GM12878 (cell line): Measurements from ENCODE around the gene MAP3K6. TPM values are rescaled to one million over a fixed set of nuclear protein-coding genes. Genes with fewer than 3 reads are reported as not detected.

ENCODE experiments used
- ATAC-seq: fragments of 200-7000 bp; cut with Tn5 transposase; 3 replicates; pipeline ENCODE4 v1.9.1; 2020; ENCODE audit warnings: mild to moderate bottlenecking, moderate library complexity
- BruUV-seq: library from RNA; stranded (reverse); fragments of 400-500 nt; replicated peaks from 2 replicates; lab custom pipeline; 2021; lab: Mats Ljungman, UMichigan
- CTCF ChIA-PET: fragments of 300-600 bp; sonication (Branson Sonifier 250); formaldehyde crosslinking; extraction: SDS; loops from one replicate; lab custom pipeline; 2021; ENCODE audit warnings: inconsistent platforms; lab: Yijun Ruan, JAX
- POLR2A ChIA-PET: fragments of 350-600 bp; formaldehyde crosslinking; extraction: SDS; loops from one replicate; lab custom pipeline; 2021; ENCODE audit warnings: inconsistent platforms; lab: Charles Lee
- RAD21 ChIA-PET: fragments of 300-600 bp; sonication (Branson Sonifier 250); formaldehyde crosslinking; loops from one replicate; lab custom pipeline; 2023; ENCODE audit warnings: antibody characterized with exemption; ENCODE audit not compliant: unreplicated experiment; lab: Charles Lee
- SMC1A ChIA-PET: fragments of 300-600 bp; sonication (Branson Sonifier 250); formaldehyde crosslinking; loops from one replicate; lab custom pipeline; 2023; ENCODE audit not compliant: unreplicated experiment, uncharacterized antibody; lab: Charles Lee
- DNase-seq: peaks from one replicate; pipeline ENCODE4 v3.0.0-alpha.2; 2011; ENCODE audit warnings: low read depth, low spot score
- FAIRE-seq: peaks from 3 replicates; lab custom pipeline; 2011; peaks lifted over from hg19 to GRCh38; lab: Jason Lieb, UNC
- H2AFZ ChIP-seq: 2 replicates; pipeline ENCODE4 v1.6.0; 2011; ENCODE audit warnings: low read depth, low read length, control low read depth; ENCODE audit not compliant: control insufficient read depth
- H3K27ac ChIP-seq: 2 replicates; pipeline ENCODE4 v1.5.1; 2011; ENCODE audit warnings: control low read depth; ENCODE audit not compliant: control insufficient read depth, insufficient read depth
- H3K27me3 ChIP-seq, 2 experiments: replicated peaks in 1 of 2; 2 replicates each; pipeline versions ENCODE4 v1.6.0 to v1.6.1; 2011; ENCODE audit warnings: low read length in 1 of 2; ENCODE audit not compliant: control insufficient read depth in 2 of 2, insufficient read depth in 2 of 2
- H3K36me3 ChIP-seq, 2 experiments: 2 replicates each; pipeline ENCODE4 v1.5.1; 2011; ENCODE audit warnings: low read length in 1 of 2; ENCODE audit not compliant: control insufficient read depth in 2 of 2, insufficient read depth in 2 of 2
- H3K4me1 ChIP-seq: 2 replicates; pipeline ENCODE4 v1.6.1; 2011; ENCODE audit warnings: mild to moderate bottlenecking, low read length, moderate library complexity, mixed read lengths; ENCODE audit not compliant: control insufficient read depth, insufficient read depth
- H3K4me2 ChIP-seq: 2 replicates; pipeline ENCODE4 v1.6.0; 2011; ENCODE audit warnings: control low read depth; ENCODE audit not compliant: control insufficient read depth, insufficient read depth
- H3K4me3 ChIP-seq: fragments of 200-600 bp; sonication (generic); 2 replicates; pipeline ENCODE4 v1.5.1; 2016
- H3K79me2 ChIP-seq: 2 replicates; pipeline ENCODE4 v1.6.0; 2011; ENCODE audit warnings: low read length; ENCODE audit not compliant: control insufficient read depth, insufficient read depth
- H3K9ac ChIP-seq: 2 replicates; pipeline ENCODE4 v1.8.0; 2011; ENCODE audit warnings: low read length, control low read depth, mixed read lengths; ENCODE audit not compliant: control insufficient read depth, insufficient read depth
- H3K9me3 ChIP-seq: replicated peaks from 3 replicates; pipeline ENCODE4 v1.5.1; 2011; ENCODE audit warnings: mild to moderate bottlenecking, low read length; ENCODE audit not compliant: control insufficient read depth, insufficient read depth
- H4K20me1 ChIP-seq: 2 replicates; pipeline ENCODE4 v1.6.0; 2011; ENCODE audit not compliant: control insufficient read depth, insufficient read depth
- BCL11A ChIP-seq: IDR thresholded peaks from 2 replicates; pipeline ENCODE4 v1.6.1; 2011; ENCODE audit warnings: low read depth, low read length
- CBFB ChIP-seq: IDR thresholded peaks from 2 replicates; pipeline ENCODE4 v1.6.1; 2016; ENCODE audit warnings: antibody characterized with exemption, low read depth
- MEF2B ChIP-seq: fragments of 450-650 bp; IDR thresholded peaks from 2 replicates; pipeline ENCODE4 v1.6.1; 2018; ENCODE audit warnings: mild to moderate bottlenecking, moderate library complexity; ENCODE audit not compliant: partially characterized antibody, poor library complexity, severe bottlenecking
- MYC ChIP-seq: IDR thresholded peaks from 2 replicates; pipeline ENCODE4 v1.6.1; 2011; ENCODE audit warnings: mild to moderate bottlenecking, low read length, moderate library complexity, inconsistent platforms; ENCODE audit not compliant: insufficient read depth, insufficient replicate concordance, insufficient read length, severe bottlenecking
- NR2C2 ChIP-seq: IDR thresholded peaks from 2 replicates; pipeline ENCODE4 v1.6.1; 2011; ENCODE audit warnings: borderline replicate concordance, low read depth; ENCODE audit not compliant: control insufficient read depth, insufficient read length
- PAX8 ChIP-seq: fragments of 450-650 bp; IDR thresholded peaks from 2 replicates; pipeline ENCODE4 v1.6.1; 2017; ENCODE audit warnings: mild to moderate bottlenecking, moderate library complexity
- SPI1 ChIP-seq: IDR thresholded peaks from 2 replicates; pipeline ENCODE4 v1.6.1; 2011; ENCODE audit warnings: low read depth, mild to moderate bottlenecking, low read length, moderate library complexity, borderline replicate concordance; ENCODE audit not compliant: insufficient read depth
- WGBS: methylation state at CpG from one replicate; pipeline ENCODE4 v1.1.6; 2016; ENCODE audit warnings: low lambda C conversion rate; ENCODE audit not compliant: insufficient replicate concordance, insufficient coverage; ENCODE audit errors: missing lambda C conversion rate; 5-methylcytosine and 5-hydroxymethylcytosine counted together
- in situ Hi-C: fragments of 300-500 bp; cut with MboI; formaldehyde crosslinking; loops from 9 replicates; pipeline ENCODE4 v1.14.3; 2018; ENCODE audit warnings: mixed read lengths
- intact Hi-C: fragments of 100-400 bp; cut with micrococcal nuclease; formaldehyde crosslinking; loops from one replicate; pipeline ENCODE4 v1.14.2; 2022; ENCODE audit not compliant: unreplicated experiment
- polyA plus RNA-seq, 11 experiments: library from polyadenylated mRNA; depleted of rRNA in 4 of 11; unstranded in 6 of 11; stranded (reverse) in 5 of 11; fragments of >200 nt; fragmentation: Nextera tagmentation in 4 of 11; fragmentation: Illumina TruSeq in 1 of 11; extraction: Ambion mirVana in 4 of 11; extraction: Trizol in 1 of 11; gene quantifications; 1 replicate in 1 of 11; 2 replicates in 10 of 11; pipeline versions ENCODE4 v1.2.1 to v1.2.3, GENCODE V29; 2011 to 2016; ENCODE audit warnings: inconsistent platforms in 2 of 11, missing spikeins in 2 of 11, low read depth in 1 of 11
- total RNA-seq, 4 experiments: library from RNA; depleted of rRNA in 3 of 4; stranded (reverse); fragments of >200 nt in 3 of 4; fragmentation: Illumina TruSeq in 1 of 4; extraction: Trizol in 1 of 4; gene quantifications; 2 replicates each; pipeline versions ENCODE4 v1.2.1 to v1.2.3, GENCODE V29; 2013 to 2021
- TF ChIP-seq, protein P1 (sequence below): fragments of 450-650 bp; IDR thresholded peaks from 2 replicates; pipeline ENCODE4 v1.6.1; 2016; ENCODE audit warnings: mild to moderate bottlenecking, moderate library complexity, borderline replicate concordance

MAP3K6 gene
- total and polyA plus RNA-seq, 10 of the 15 experiments (the other 5 are each of a cell fraction or from before 2014, with no cell fraction given) = 0.15 to 3.4 (median 1.2) TPM; not detected in 1

DNA sequence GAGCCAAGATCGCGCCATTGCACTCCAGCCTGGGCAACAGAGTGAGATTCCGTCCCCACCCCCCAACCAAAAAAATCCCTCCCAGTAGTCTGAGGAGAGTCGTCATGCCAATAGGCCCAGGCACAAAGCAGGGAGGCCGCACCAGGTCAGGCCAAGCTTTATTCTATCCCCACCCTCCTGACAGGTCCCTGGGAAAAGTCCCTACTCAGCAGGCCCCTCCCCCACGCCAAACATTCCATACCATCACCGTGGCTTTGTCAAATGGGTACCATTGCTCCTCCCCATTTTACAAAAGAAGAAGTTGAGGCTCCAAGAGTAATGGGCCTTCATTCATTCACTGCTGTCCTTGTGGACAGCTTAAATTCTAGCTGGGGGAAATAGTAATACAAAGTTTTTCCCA, 31.0 kb upstream of the MAP3K6 start:
- BruUV-seq = no TSS peak
- ChIA-PET POLR2A (interaction anchor here (1.2 kb wide), 1 partner anchor 207 kb away, joined by 9 read pairs; the partner anchor contains the start of gene AHDC1), RAD21 (interaction anchor here (0.9 to 4.9 kb wide), 5 partner anchors 98 to 210 kb away, joined by 3 to 103 read pairs (median 4); no protein-coding TSS in a partner anchor), SMC1A (interaction anchor here (0.6 to 5.6 kb wide), 8 partner anchors 10 to 801 kb away, joined by 3 to 54 read pairs (median 4); partner anchors contain the start of gene AHDC1), CTCF (interaction anchor here (0.6 to 13.5 kb wide), 19 partner anchors 10 to 353 kb away, joined by 3 to 265 read pairs (median 5); partner anchors contain the start of genes AHDC1 and MAP3K6)
- Histone ChIP-seq H3K9ac (no peak overlapping the region), H3K4me3 (no peak overlapping the region), H2AFZ (no peak overlapping the region), H3K79me2 (no peaks in the 10 kb centered on the region), H3K9me3 (no peaks in the 10 kb centered on the region), H3K27me3 (no peaks in the 10 kb centered on the region), H4K20me1 (no peaks in the 10 kb centered on the region), H3K4me2 (no peak overlapping the region), H3K36me3 (no peaks in the 10 kb centered on the region), H3K27ac (no peak overlapping the region), H3K4me1 (peaks cover 5% of the 10 kb centered on the region)
- FAIRE-seq = no peak
- no peak for TF ChIP-seq MYC
- no peak for TF ChIP-seq NR2C2
- in situ Hi-C loops = loop anchor here (5.0 kb wide), 1 partner anchor 265 kb away; no protein-coding TSS in a partner anchor
- no peak for ATAC-seq
- 56% methylated on average over 7 of the region's 7 CpGs for whole genome bisulfite sequencing
- no peak for DNase-seq
- intact Hi-C loops = no loop called here

DNA sequence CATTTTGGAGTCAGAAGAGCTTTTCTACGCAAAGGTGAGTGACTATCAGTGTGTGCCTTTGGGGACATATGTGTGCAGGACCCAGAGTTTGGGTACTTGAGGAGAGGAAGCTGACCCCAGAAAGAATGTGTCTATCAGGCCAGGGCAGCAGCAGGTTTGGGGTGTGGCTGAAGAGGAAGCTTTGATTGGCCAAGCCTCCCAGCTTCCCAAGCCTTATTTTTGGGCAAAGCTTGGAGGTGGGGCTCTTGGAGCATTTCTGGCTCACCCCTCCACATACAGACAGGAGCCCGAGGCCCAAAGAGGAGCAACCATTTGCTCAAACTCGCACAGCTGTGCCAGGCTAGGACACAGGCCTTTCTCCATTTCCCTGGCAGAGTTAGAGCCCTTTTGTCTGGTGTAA, 30.3 kb upstream of the MAP3K6 start:
- intact Hi-C loops (no loop called here), in situ Hi-C loops (loop anchor here (5.0 kb wide), 1 partner anchor 265 kb away; no protein-coding TSS in a partner anchor)
- H3K4me1 ChIP-seq = peaks cover 5% of the 10 kb centered on the region
- RAD21 ChIA-PET = interaction anchor here (0.7 to 4.9 kb wide), 8 partner anchors 31 to 298 kb away, joined by 3 to 103 read pairs (median 4); partner anchors contain the start of gene MAP3K6
- no peak for DNase-seq
- CTCF ChIA-PET = interaction anchor here (1.0 to 13.5 kb wide), 18 partner anchors 10 to 352 kb away, joined by 3 to 265 read pairs (median 12); partner anchors contain the start of genes AHDC1 and MAP3K6
- FAIRE-seq = no peak
- no peak overlapping the region for H3K27ac ChIP-seq
- 90% methylated on average over 3 of the region's 3 CpGs for WGBS
- H4K20me1 ChIP-seq = no peaks in the 10 kb centered on the region
- SMC1A ChIA-PET = interaction anchor here (0.6 to 5.6 kb wide), 9 partner anchors 10 to 801 kb away, joined by 3 to 54 read pairs (median 4); partner anchors contain the start of gene AHDC1
- H3K4me3 ChIP-seq = no peak overlapping the region
- no peak overlapping the region for H3K4me2 ChIP-seq
- H3K36me3 ChIP-seq = no peaks in the 10 kb centered on the region
- H3K9me3 ChIP-seq = no peaks in the 10 kb centered on the region
- H3K27me3 ChIP-seq = no peaks in the 10 kb centered on the region
- no TSS peak for BruUV-seq
- H2AFZ ChIP-seq = no peak overlapping the region
- ATAC-seq = no peak
- POLR2A ChIA-PET = interaction anchor here (0.7 to 2.9 kb wide), 4 partner anchors 18 to 207 kb away, joined by 3 to 16 read pairs (median 6); partner anchors contain the start of genes AHDC1 and MAP3K6
- TF ChIP-seq CBFB (no peak), PAX8 (no peak), MEF2B (no peak), BCL11A (no peak), SPI1 (no peak)
- TF ChIP-seq, protein P1, sequence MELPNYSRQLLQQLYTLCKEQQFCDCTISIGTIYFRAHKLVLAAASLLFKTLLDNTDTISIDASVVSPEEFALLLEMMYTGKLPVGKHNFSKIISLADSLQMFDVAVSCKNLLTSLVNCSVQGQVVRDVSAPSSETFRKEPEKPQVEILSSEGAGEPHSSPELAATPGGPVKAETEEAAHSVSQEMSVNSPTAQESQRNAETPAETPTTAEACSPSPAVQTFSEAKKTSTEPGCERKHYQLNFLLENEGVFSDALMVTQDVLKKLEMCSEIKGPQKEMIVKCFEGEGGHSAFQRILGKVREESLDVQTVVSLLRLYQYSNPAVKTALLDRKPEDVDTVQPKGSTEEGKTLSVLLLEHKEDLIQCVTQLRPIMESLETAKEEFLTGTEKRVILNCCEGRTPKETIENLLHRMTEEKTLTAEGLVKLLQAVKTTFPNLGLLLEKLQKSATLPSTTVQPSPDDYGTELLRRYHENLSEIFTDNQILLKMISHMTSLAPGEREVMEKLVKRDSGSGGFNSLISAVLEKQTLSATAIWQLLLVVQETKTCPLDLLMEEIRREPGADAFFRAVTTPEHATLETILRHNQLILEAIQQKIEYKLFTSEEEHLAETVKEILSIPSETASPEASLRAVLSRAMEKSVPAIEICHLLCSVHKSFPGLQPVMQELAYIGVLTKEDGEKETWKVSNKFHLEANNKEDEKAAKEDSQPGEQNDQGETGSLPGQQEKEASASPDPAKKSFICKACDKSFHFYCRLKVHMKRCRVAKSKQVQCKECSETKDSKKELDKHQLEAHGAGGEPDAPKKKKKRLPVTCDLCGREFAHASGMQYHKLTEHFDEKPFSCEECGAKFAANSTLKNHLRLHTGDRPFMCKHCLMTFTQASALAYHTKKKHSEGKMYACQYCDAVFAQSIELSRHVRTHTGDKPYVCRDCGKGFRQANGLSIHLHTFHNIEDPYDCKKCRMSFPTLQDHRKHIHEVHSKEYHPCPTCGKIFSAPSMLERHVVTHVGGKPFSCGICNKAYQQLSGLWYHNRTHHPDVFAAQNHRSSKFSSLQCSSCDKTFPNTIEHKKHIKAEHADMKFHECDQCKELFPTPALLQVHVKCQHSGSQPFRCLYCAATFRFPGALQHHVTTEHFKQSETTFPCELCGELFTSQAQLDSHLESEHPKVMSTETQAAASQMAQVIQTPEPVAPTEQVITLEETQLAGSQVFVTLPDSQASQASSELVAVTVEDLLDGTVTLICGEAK = no peak
- TF ChIP-seq, all 136 proteins: peak for 0
- no peak overlapping the region for H3K9ac ChIP-seq
- H3K79me2 ChIP-seq = no peaks in the 10 kb centered on the region
